ENCODE data around the gene CNGA2. TPM values are rescaled to one million over a fixed set of nuclear protein-coding genes. Genes with fewer than 3 reads are reported as not detected.

The CNGA2 gene
- total and polyA plus RNA-seq, 2 of the 4 experiments (the other 2 are of a cell fraction): not detected

- no peak overlapping the region for H2BK5ac ChIP-seq (ENCODE audit: low read depth, low read length, poor library complexity, severe bottlenecking)
- ChIA-PET POLR2A (ENCODE audit: unreplicated experiment) (no interaction called here), CTCF (no interaction called here)
- 41% methylated on average over 2 of the region's 5 CpGs; no CpG with 5 or more reads in 1 of the 2 experiments for WGBS, 2 experiments (ENCODE audit: extremely low coverage in 2 of 2, insufficient read length in 1 of 2)
- H2BK20ac ChIP-seq (ENCODE audit: low read depth, low read length): no peak overlapping the region
- TF ChIP-seq RAD21 (IDR thresholded peaks at IDR 0.05; ENCODE audit: low read length) (no peak), CHD1 (IDR thresholded peaks at IDR 0.05; ENCODE audit: low read depth, low read length) (no peak), FOS (IDR thresholded peaks at IDR 0.05; ENCODE audit: low read depth, low read length) (no peak), USF2 (IDR thresholded peaks at IDR 0.05; ENCODE audit: low read depth, low read length) (no peak), CTCF (conservative IDR thresholded peaks at IDR 0.05; ENCODE audit: low read depth, low read length) (no peak), ELK1 (IDR thresholded peaks at IDR 0.05; ENCODE audit: borderline replicate concordance, low read depth, low read length) (no peak), SMC3 (IDR thresholded peaks at IDR 0.05; ENCODE audit: low read depth, low read length) (no peak), CEBPB (IDR thresholded peaks at IDR 0.05; ENCODE audit: low read depth, low read length) (no peak), RCOR1 (IDR thresholded peaks at IDR 0.05; ENCODE audit: insufficient replicate concordance, low read length) (no peak), RFX5 (IDR thresholded peaks at IDR 0.05; ENCODE audit: low read depth, low read length) (no peak), NFE2L2 (IDR thresholded peaks at IDR 0.05; ENCODE audit: low read depth, low read length) (no peak), MAFK (IDR thresholded peaks at IDR 0.05; ENCODE audit: low read depth, low read length) (no peak)
- no peaks in the 10 kb centered on the region; the same call in 1 of the 2 replicates for H3K27me3 ChIP-seq (ENCODE audit: control insufficient read depth, insufficient read depth, low read length)
- intact Hi-C loops (cut with micrococcal nuclease) (no loop called here), in situ Hi-C loops (cut with MboI; ENCODE audit: low sequenced_read_pairs) (no loop called here), dilution Hi-C loops (cut with HindIII; ENCODE audit: low sequenced_read_pairs, unreplicated experiment) (no loop called here)
- H2BK15ac ChIP-seq (ENCODE audit: low read depth, low read length): no peak overlapping the region
- no peak overlapping the region for H4K91ac ChIP-seq (ENCODE audit: insufficient read depth, low read depth, low read length)
- no peaks in the 10 kb centered on the region for H3K9me1 ChIP-seq (ENCODE audit: insufficient read depth, low read length)
- H3K9me3 ChIP-seq (ENCODE audit: control insufficient read depth, insufficient read depth, low read length): peaks cover 3% of the 10 kb centered on the region; the same call in 1 of the 2 replicates
- H3K79me1 ChIP-seq (ENCODE audit: low read depth in 1 of 2, low read length in 2 of 2): no peaks in the 10 kb centered on the region
- H3K4me2 ChIP-seq (ENCODE audit: low read depth, low read length): no peak overlapping the region
- H3K4ac ChIP-seq (ENCODE audit: low read depth, low read length): no peak overlapping the region
- no peak overlapping the region for H2AFZ ChIP-seq (replicated peaks; ENCODE audit: low read length, poor library complexity)
- no peaks in the 10 kb centered on the region for H3K4me1 ChIP-seq (ENCODE audit: control insufficient read depth, insufficient read depth, low read length)
- BruUV-seq (replicated peaks): no TSS peak
- no peak overlapping the region for H4K8ac ChIP-seq (ENCODE audit: low read depth in 2 of 2, low read length in 2 of 2)
- H4K5ac ChIP-seq (ENCODE audit: low read depth, low read length): no peak overlapping the region
- H3K14ac ChIP-seq (replicated peaks; ENCODE audit: low read depth, low read length): no peak overlapping the region
- no peak overlapping the region for H2AK9ac ChIP-seq (replicated peaks; ENCODE audit: low read depth, low read length, poor library complexity)
- H3K23ac ChIP-seq (ENCODE audit: low read depth, low read length): no peak overlapping the region
- H3K36me3 ChIP-seq (ENCODE audit: control insufficient read depth, insufficient read depth, low read length): no peaks in the 10 kb centered on the region
- H3K56ac ChIP-seq (ENCODE audit: extremely low read depth, insufficient read depth, low read length): no peak overlapping the region
- no peaks in the 10 kb centered on the region for H4K20me1 ChIP-seq (ENCODE audit: insufficient read depth, low read length)
- no peak overlapping the region for H3K4me3 ChIP-seq (ENCODE audit: insufficient read depth, low read depth, low read length)
- H3K9ac ChIP-seq (ENCODE audit: low read depth, low read length): no peak overlapping the region
- no peak for ATAC-seq (ENCODE audit: low read depth)
- no peak overlapping the region for H3K27ac ChIP-seq (ENCODE audit: insufficient read depth, low read length)
- no peak overlapping the region for H3K18ac ChIP-seq (ENCODE audit: low read depth, low read length)
- H2BK120ac ChIP-seq (ENCODE audit: low read depth, low read length): no peak overlapping the region
- no peak for DNase-seq
- no peak overlapping the region for H2AK5ac ChIP-seq (ENCODE audit: low read depth, low read length)
Observed at GRCh38 chrX:151711154-151711553, 23.4 kb upstream of the CNGA2 start.

Data from IMR-90 (cell line).